GM12878 (cell line): Measurements from ENCODE around the gene AP2B1. TPM values are rescaled to one million over a fixed set of nuclear protein-coding genes. Genes with fewer than 3 reads are reported as not detected.

Source experiments
- BCLAF1 ChIP-seq: fragments of 450-650 bp; IDR thresholded peaks from 2 replicates; pipeline ENCODE4 v1.6.1; 2017; ENCODE audit warnings: antibody characterized with exemption, mild to moderate bottlenecking, moderate library complexity
- CEBPZ ChIP-seq: fragments of 150-350 bp; IDR thresholded peaks from 2 replicates; pipeline ENCODE4 v1.6.1; 2016; ENCODE audit warnings: low read depth, low read length
- GABPA ChIP-seq: IDR thresholded peaks from 2 replicates; pipeline ENCODE4 v1.6.1; 2014; ENCODE audit warnings: antibody characterized with exemption, low read depth, mild to moderate bottlenecking, inconsistent platforms
- GATAD2B ChIP-seq: fragments of 450-650 bp; conservative IDR thresholded peaks from 2 replicates; pipeline ENCODE4 v1.6.1; 2017; ENCODE audit warnings: low read depth, mild to moderate bottlenecking, moderate library complexity
- IKZF2 ChIP-seq, 2 experiments: fragments of 450-650 bp; IDR thresholded peaks; 2 replicates each; pipeline ENCODE4 v1.6.1; 2017; ENCODE audit warnings: mild to moderate bottlenecking in 2 of 2, moderate library complexity in 2 of 2
- IRF4 ChIP-seq: IDR thresholded peaks from 2 replicates; pipeline ENCODE4 v1.6.1; 2011; ENCODE audit warnings: low read depth, low read length
- IRF5 ChIP-seq: fragments of 450-650 bp; IDR thresholded peaks from 2 replicates; pipeline ENCODE4 v1.6.1; 2017; ENCODE audit warnings: borderline replicate concordance
- MYC ChIP-seq: IDR thresholded peaks from 2 replicates; pipeline ENCODE4 v1.6.1; 2011; ENCODE audit warnings: mild to moderate bottlenecking, low read length, moderate library complexity, inconsistent platforms; ENCODE audit not compliant: insufficient read depth, insufficient replicate concordance, insufficient read length, severe bottlenecking
- NFIC ChIP-seq: IDR thresholded peaks from 2 replicates; pipeline ENCODE4 v1.6.1; 2012; ENCODE audit warnings: low read depth, mild to moderate bottlenecking, inconsistent platforms, low read length, moderate library complexity
- RUNX3 ChIP-seq: IDR thresholded peaks from 2 replicates; pipeline ENCODE4 v1.6.1; 2012; ENCODE audit warnings: low read length, inconsistent platforms
- SP1 ChIP-seq: IDR thresholded peaks from one replicate; pipeline ENCODE4 v1.6.1; 2011; ENCODE audit warnings: low read depth, low read length
- SPI1 ChIP-seq: IDR thresholded peaks from 2 replicates; pipeline ENCODE4 v1.6.1; 2011; ENCODE audit warnings: low read depth, mild to moderate bottlenecking, low read length, moderate library complexity, borderline replicate concordance; ENCODE audit not compliant: insufficient read depth
- SREBF1 ChIP-seq: IDR thresholded peaks from 2 replicates; pipeline ENCODE4 v1.6.1; 2012; ENCODE audit warnings: mild to moderate bottlenecking, low read length
- ZNF217 ChIP-seq: fragments of 450-650 bp; IDR thresholded peaks from 2 replicates; pipeline ENCODE4 v1.6.1; 2017; ENCODE audit warnings: antibody characterized with exemption, mild to moderate bottlenecking
- ZNF622 ChIP-seq: fragments of 450-650 bp; IDR thresholded peaks from 2 replicates; pipeline ENCODE4 v1.6.1; 2017; ENCODE audit warnings: mild to moderate bottlenecking, inconsistent platforms
- ZNF687 ChIP-seq: fragments of 450-650 bp; IDR thresholded peaks from 2 replicates; pipeline ENCODE4 v1.6.1; 2017; ENCODE audit warnings: mild to moderate bottlenecking, moderate library complexity
- polyA plus RNA-seq, 11 experiments: library from polyadenylated mRNA; depleted of rRNA in 4 of 11; unstranded in 6 of 11; stranded (reverse) in 5 of 11; fragments of >200 nt; fragmentation: Nextera tagmentation in 4 of 11; fragmentation: Illumina TruSeq in 1 of 11; extraction: Ambion mirVana in 4 of 11; extraction: Trizol in 1 of 11; gene quantifications; 1 replicate in 1 of 11; 2 replicates in 10 of 11; pipeline versions ENCODE4 v1.2.1 to v1.2.3, GENCODE V29; 2011 to 2016; ENCODE audit warnings: inconsistent platforms in 2 of 11, missing spikeins in 2 of 11, low read depth in 1 of 11
- total RNA-seq, 4 experiments: library from RNA; depleted of rRNA in 3 of 4; stranded (reverse); fragments of >200 nt in 3 of 4; fragmentation: Illumina TruSeq in 1 of 4; extraction: Trizol in 1 of 4; gene quantifications; 2 replicates each; pipeline versions ENCODE4 v1.2.1 to v1.2.3, GENCODE V29; 2013 to 2021

Gene AP2B1
- total and polyA plus RNA-seq, 10 of the 15 experiments (the other 5 are each of a cell fraction or from before 2014, with no cell fraction given): 18.6 to 112 (median 53.9) TPM

- TF ChIP-seq BCLAF1 (no peak), RUNX3 (peak; percentile 92), ZNF622 (no peak), GABPA (peak; percentile 97), SPI1 (peak; percentile 23; the same call in 1 of the 2 replicates), SREBF1 (0 out of 2 replicates have a peak, but pooled peaks have one; percentile 39), ZNF687 (no peak; the same call in 1 of the 2 replicates), CEBPZ (no peak), NFIC (peak; percentile 24; the same call in 1 of the 2 replicates), ZNF217 (0 out of 2 replicates have a peak, but pooled peaks have one; percentile 39), MYC (peak; percentile 54), IRF5 (no peak), SP1 (no peak), IRF4 (0 out of 2 replicates have a peak, but pooled peaks have one; percentile 29), GATAD2B (peak; percentile 68; the same call in 1 of the 2 replicates), IKZF2 (IDR thresholded peaks at IDR 0.05) (peak; percentile 59 to 74; a peak in 3 of 4 replicates)
Observed at GRCh38 chr17:35578197-35578928, 8.8 kb upstream of the AP2B1 start, which contains the start of gene PEX12 (continued).
